AG09309 (cell line): ENCODE measurements around the gene KCNAB2.

Source experiments
- DNase-seq: peaks from one replicate; pipeline ENCODE4 v3.0.0-alpha.2; 2010; ENCODE audit warnings: low read depth
- H3K4me3 ChIP-seq: 2 replicates; pipeline ENCODE4 v1.5.1; 2011; ENCODE audit warnings: mild to moderate bottlenecking, low read depth, low read length, moderate library complexity; ENCODE audit not compliant: control insufficient read depth
- TF ChIP-seq, protein P1 (sequence below): IDR thresholded peaks from 2 replicates; pipeline ENCODE4 v1.5.1; 2011; ENCODE audit warnings: mild to moderate bottlenecking, low read depth, low read length, inconsistent platforms; ENCODE audit not compliant: insufficient read depth, control insufficient read depth; ENCODE audit errors: missing control alignments

Gene KCNAB2

DNA sequence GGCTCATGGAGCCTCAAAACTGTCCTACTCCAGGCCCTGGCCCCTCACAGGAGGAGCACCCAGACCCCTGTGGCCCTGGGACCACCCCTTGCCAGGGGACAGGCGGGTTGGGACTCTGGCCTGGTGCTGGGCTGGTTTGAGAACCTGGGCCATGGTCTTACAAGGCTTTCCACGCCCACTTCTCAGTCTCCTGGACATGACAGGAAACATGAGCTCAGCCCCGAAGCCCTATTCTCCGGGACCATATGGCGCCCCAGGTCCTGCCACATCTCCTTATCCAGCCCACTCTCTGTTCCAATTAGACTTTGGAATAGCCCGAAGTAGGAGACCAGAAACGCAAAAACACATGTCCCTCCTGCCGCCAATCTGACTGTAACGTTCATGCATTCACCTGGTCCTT, 47.9 kb downstream of the KCNAB2 start:
- no peak for DNase-seq
- TF ChIP-seq, protein P1, sequence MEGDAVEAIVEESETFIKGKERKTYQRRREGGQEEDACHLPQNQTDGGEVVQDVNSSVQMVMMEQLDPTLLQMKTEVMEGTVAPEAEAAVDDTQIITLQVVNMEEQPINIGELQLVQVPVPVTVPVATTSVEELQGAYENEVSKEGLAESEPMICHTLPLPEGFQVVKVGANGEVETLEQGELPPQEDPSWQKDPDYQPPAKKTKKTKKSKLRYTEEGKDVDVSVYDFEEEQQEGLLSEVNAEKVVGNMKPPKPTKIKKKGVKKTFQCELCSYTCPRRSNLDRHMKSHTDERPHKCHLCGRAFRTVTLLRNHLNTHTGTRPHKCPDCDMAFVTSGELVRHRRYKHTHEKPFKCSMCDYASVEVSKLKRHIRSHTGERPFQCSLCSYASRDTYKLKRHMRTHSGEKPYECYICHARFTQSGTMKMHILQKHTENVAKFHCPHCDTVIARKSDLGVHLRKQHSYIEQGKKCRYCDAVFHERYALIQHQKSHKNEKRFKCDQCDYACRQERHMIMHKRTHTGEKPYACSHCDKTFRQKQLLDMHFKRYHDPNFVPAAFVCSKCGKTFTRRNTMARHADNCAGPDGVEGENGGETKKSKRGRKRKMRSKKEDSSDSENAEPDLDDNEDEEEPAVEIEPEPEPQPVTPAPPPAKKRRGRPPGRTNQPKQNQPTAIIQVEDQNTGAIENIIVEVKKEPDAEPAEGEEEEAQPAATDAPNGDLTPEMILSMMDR, result no peak
- no peak overlapping the region for H3K4me3 ChIP-seq

DNA sequence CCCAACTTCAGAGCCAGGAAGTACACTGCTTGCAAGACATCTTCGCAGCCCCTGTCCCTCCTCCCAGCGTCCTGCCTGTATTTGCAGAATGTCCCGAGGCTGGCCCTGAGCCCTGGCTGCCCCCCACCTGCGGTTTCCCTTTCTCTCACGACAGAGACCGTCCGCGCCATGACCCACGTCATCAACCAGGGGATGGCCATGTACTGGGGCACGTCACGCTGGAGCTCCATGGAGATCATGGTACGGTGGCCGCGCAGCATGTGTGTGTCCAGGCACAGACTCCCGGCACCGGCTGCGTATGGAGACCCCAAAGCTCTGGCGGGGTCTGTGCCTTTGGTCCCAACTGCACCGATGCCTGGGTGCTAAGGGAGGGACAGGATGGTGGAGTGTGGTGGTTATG, 48.6 kb downstream of the KCNAB2 start:
- H3K4me3 ChIP-seq, result no peak overlapping the region
- no peak for DNase-seq
- TF ChIP-seq, protein P1, result no peak

DNA sequence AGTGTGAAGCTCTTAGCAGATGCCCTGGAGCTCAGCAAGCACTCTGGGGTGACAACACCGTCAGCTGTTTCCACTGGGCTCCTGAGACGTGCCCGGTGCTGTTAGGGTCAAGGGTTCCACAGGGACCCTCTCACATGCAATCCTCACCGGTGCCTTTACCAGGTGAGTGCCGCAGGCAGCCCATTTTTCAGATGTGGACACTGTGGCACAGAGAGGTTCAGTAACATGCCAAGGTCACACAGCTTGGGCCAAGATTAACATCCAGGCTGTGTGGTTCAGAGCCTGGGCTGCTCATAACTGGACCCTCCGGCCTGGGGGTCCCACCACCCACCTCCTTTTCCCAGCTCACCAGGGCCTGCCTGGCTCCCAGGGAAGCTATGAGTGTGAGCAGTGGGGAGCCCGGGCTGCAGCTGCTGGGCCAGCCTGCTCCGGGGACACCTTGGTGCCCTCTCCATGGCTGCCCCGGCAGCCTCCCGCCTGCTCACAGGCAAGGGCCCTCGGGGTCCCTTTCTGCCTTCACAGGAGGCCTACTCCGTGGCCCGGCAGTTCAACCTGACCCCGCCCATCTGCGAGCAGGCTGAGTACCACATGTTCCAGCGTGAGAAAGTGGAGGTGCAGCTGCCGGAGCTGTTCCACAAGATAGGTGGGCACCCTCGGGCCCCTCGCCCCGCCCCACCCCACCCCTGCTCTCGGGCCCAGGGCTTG, 49.3 kb downstream of the KCNAB2 start:
- TF ChIP-seq, protein P1, result no peak
- no peak for DNase-seq
- no peak overlapping the region for H3K4me3 ChIP-seq

DNA sequence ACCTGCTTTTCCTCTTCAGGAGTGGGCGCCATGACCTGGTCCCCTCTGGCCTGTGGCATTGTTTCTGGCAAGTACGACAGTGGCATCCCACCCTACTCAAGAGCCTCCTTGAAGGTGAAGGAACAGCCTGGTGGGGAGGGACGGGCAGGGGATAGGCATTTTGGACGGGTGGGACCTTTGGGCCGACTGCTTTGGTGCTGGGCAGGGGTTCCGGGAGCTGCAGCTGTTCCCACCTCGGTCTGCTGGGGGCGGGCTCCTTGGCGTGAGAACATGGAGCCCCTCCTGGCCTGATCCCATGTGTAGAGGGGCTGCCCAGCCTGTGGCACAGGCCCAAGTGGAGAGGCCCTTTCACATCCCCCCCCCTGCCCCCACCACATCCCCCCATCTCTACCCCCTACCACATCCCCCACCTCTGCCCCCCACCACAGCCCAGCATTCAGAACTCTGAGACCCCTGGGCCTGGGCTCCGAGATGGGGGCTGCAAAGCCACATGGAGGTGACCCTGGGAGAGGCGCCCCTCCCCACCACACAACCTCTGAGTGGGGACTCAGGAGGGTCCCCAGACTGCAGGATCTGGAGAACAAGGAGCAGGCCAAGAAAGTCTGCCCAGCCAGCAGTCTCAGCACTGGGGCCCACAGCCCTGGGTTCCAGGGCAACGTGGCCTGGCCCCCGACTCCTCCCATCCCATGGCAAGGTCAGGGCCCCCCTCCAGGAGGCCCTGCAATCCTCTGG, 50.0 kb downstream of the KCNAB2 start:
- TF ChIP-seq, protein P1, result no peak
- no peak for DNase-seq
- H3K4me3 ChIP-seq, result no peak overlapping the region

DNA sequence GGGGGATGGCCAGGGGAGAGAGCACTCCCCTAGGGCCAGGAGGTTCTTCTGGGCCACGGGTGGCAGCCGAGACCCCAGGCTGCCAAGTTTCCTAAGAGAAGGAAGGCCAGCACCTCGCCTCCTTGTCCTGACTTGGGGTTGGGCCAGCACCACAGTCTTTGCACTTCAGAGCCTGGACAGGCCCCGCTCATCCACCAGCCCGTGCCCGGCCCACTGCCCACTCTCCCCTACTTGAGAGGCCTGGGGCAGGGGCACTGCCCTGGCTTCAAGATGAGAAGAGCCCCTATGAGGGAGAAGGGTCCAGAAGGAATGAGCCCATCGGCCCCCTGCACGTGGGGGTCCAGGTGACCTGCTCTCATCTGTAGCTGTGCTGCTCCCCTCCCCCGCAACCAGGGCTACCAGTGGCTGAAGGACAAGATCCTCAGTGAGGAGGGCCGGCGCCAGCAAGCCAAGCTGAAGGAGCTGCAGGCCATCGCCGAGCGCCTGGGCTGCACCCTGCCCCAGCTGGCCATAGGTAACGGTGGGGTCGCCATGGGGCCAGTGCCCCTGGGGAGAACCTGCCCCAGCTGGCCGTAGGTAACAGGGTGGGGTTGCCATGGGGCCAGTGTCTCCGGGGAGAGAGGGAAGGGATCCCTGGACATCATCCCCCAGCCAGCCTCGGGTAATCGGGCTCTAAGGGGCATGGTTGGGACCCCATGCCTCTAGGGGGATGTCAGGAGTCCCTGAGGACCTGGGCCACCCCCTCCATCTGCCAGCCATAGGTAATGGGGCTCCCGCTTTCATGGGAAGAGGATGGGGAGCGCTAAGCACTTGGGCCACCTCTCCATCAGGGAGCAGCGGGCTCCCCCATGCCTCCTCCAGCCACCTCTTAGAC, 50.8 kb downstream of the KCNAB2 start:
- TF ChIP-seq, protein P1, result no peak
- no peak overlapping the region for H3K4me3 ChIP-seq
- DNase-seq, result no peak

DNA sequence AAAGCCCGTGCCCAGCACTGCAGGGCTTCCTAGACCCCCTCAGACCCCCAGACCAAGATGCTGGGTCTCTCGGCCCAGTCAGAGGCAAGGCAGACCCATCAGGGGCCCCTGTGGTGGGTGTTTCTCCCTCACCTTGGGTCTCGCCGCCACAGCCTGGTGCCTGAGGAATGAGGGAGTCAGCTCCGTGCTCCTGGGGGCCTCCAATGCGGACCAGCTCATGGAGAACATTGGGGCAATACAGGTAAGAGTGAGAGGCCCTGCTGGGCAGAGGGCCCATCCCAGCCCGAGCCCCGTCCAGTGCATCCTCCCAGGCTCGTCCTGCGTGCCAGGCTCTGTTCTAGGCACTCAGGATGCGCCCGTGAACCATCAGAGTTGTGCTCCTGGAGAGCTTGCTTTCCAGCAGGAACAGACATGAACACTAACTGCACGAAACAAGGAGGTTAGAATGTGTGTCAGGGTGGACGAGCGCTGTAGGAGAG, 51.5 kb downstream of the KCNAB2 start:
- H3K4me3 ChIP-seq, result no peak overlapping the region
- no peak for DNase-seq
- TF ChIP-seq, protein P1, result no peak
